ENCODE data around the gene SLC25A27. TPM values are rescaled to one million over a fixed set of nuclear protein-coding genes. Genes with fewer than 3 reads are reported as not detected.

SLC25A27 gene
- polyA plus RNA-seq, 1 donor: 18.8 TPM

DNA sequence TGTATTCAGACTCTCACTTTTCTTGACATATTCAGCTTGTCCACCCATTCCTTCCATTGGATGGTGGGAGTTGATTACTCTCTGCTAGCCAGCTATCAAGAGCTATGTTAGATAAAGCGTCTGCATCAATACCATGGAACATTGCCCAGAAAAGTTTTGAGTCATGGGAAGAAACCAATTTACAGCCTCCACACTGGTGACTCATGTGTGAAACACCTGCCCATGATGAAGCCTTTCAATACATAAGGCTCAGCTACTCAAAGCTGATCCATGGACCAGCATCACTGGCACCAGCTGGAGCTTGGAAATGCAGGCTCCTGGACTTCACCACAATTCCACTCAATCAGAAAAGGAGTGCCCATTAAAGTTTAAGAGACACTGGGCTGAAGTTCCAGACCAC is 66.3 kb downstream of the SLC25A27 start:
- no peak for DNase-seq

DNA sequence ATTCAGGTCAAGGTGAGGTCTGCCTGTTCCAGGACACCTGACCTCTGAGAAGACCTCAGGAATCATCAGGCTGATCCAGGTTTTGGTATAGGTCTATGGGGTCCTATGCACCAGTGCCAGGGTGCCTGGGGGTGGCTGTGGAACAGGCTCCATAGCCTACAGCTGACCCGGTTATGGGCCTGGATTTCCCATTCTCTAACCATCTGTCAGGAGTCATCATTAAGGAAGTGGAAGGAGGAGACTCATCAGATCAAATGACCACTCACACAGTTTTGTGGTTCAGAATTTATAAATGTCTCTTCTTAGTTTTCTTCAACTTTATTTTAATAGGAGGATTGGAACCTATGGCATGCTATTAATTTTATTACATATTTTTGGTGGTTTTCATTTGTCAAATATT is 67.6 kb downstream of the SLC25A27 start:
- DNase-seq: no peak

Other genes with a start within 250 kb of the SLC25A27 start
- 3.2 TPM for gene RCAN2, start 161.5 kb upstream of the SLC25A27 start, polyA plus RNA-seq (ENCODE audit: insufficient read length)
- gene CYP39A1, start 157 bp upstream of the SLC25A27 start, polyA plus RNA-seq (ENCODE audit: insufficient read length): 1.5 TPM
- gene TDRD6, start 34.9 kb downstream of the SLC25A27 start, polyA plus RNA-seq (ENCODE audit: insufficient read length): 0.76 TPM
- gene PLA2G7, start 82.4 kb downstream of the SLC25A27 start, polyA plus RNA-seq (ENCODE audit: insufficient read length): 4.7 TPM
- gene ANKRD66, start 94.0 kb downstream of the SLC25A27 start, polyA plus RNA-seq (ENCODE audit: insufficient read length): 0.61 TPM
- gene MEP1A, start 140.4 kb downstream of the SLC25A27 start, polyA plus RNA-seq (ENCODE audit: insufficient read length): not detected

Measured in hindlimb muscle (tissue), 1 donor.